ENCODE measurements around the gene MALSU1.

Gene MALSU1

DNA sequence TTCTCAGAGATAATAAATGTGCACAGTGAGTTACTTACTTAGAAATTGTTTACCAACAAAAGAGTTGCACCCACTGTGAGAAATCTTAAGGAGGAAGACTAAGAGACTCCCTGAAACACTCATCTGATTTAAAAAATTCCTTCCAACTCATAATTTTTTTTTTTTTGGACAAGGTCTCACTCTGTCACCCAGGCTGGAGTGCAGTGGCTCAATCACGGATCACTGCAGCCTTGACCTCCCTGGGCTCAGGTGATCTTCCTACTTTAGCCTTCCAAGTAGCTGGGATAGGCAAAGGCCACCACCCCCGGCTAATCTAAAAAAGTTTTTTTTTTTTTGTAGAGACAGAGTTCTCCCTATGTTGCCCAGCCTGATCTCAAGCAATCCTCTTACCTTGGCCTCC, 36.0 kb downstream of the MALSU1 start:
- DNase-seq (ENCODE audit: low read depth), result no peak

GRCh38 chr7:23335621-23336020, 36.5 kb downstream of the MALSU1 start:
- DNase-seq (ENCODE audit: low read depth), result no peak

DNA sequence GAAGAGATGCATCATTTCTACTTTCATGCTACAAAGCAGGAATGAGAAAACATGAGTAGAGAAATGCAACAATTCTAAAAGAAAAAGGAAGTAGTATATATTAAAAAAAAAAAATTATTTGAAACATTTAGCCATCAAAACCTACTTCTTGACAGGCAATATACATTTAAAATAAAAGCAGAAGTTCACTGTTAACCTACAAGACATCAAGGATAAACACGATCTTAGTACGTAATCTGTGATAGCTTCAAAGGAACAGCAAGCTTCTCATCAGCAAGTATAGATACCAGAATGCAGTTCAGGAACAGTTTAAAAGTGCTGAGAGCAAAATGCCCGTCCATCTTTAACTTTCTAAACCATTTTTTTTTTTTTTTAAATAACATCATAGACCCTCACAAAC, 36.9 kb downstream of the MALSU1 start:
- DNase-seq (ENCODE audit: low read depth), result no peak

DNA sequence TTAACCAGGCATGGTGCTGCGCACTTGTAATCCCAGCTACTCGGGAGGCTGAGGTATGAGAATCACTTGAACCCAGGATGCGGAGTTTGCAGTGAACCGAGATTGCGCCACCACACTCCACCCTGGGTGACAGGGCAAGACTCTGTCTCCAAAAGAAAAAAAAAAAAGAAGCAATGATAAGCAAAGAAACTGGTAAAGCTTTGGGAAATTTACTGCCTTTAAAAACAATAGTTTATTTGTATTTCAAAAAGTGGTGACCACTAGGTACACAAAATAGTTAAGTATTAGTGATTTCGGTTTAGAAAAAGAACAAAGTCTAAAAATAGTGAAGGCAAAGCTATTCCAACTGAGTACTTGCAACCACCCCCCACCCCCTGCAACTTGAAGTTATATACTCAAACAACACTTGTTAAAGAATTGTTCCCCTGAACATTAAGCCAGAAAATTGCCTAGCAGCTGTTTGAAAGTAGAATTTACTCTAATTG, 37.7 kb downstream of the MALSU1 start:
- no peak for DNase-seq (ENCODE audit: low read depth)

DNA sequence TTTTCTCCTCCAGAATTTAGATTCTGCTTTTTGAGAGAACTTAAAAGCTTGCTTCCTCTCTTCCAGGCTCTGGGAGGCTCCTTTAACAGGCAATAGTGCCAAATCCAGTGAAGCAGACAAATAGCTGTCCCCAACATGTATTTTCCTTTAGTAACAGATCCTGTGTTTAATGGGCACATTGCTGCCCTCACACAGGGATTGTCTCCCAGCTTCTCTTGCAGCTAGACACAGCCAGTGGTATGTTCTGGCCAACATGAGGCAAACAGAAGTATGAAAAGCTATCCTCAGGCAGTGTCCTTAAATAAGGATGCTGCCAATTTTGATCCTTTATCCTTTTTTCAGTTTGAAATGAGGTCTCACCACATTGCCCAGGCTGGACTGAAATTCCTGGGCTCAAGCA, 38.2 kb downstream of the MALSU1 start:
- no peak for DNase-seq (ENCODE audit: low read depth)

- no peak for DNase-seq (ENCODE audit: low read depth)
Measured at GRCh38 chr7:23338439-23338838, 39.3 kb downstream of the MALSU1 start.

- no peak for DNase-seq (ENCODE audit: low read depth)
Measured at GRCh38 chr7:23338863-23339262, 39.7 kb downstream of the MALSU1 start.

GRCh38 chr7:23341846-23342598, 42.9 kb downstream of the MALSU1 start:
- DNase-seq (ENCODE audit: low read depth), result no peak

DNA sequence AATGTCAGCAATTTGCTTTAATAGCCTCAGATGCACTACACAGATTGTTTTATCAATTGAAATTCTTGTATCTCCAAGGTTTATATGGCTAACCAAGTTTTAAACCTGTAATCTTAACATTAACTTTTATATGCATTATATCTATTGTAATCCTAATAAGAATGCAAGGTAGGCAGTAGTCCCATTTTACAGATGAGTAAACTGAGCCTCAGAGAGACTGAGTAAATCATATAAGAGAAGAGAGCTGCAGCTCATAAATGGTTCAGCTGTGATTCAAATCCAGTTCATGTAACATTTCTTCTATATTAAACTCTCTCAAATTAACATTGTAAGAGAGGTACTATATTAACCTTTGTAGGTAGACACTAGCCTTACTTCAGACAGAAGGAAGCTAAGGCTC, 44.0 kb downstream of the MALSU1 start:
- no peak for DNase-seq (ENCODE audit: low read depth)

DNA sequence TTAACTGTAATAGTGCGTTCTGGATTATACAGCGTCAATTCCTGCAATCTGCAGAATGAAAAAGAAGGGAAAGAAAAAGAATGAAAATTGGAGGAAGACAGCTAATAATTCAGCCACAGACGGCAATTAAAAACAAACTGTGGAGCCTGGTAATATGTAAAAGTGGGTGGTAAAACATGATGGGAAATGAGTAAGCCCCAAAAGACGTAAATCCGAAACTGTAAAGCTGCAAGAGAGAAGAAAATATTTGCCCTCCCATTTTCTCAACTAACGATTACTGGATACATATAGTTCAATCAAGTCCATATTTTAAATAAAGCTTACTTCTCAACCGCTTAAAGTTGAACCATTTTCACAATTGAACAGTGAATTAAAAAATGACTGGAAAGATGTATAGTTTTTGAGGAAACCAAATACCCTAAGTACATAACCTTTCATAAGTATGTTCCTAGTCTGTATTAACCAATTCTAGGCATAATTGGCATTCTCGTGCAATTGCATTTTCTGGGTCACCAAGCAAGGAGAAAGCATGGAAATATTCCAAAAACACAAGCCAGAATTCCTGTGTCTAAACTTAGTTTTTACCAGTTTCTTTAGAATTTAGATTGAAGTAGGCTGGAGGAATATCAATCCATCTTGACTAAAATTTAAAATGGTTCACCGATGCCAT, 44.8 kb downstream of the MALSU1 start:
- no peak for DNase-seq (ENCODE audit: low read depth)

DNA sequence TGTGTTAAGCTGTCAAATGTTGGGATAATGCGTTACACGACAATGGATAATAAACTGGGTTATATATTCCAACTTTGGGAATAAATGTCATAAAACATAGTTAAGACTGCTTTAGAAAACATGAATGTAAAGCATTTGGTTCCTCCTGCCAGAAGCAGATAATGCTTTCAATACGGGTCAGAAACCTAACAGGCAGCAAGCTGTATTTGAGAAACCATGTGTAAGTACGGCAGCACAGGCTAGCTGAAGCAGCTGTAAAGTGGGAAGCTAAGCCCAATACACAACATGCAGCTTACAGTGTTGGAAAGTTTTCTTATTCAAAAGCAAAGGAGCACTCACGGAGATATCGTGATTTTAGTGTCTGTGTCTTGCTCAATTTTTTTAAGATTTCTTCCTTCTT, 46.5 kb downstream of the MALSU1 start:
- no peak for DNase-seq (ENCODE audit: low read depth)

DNA sequence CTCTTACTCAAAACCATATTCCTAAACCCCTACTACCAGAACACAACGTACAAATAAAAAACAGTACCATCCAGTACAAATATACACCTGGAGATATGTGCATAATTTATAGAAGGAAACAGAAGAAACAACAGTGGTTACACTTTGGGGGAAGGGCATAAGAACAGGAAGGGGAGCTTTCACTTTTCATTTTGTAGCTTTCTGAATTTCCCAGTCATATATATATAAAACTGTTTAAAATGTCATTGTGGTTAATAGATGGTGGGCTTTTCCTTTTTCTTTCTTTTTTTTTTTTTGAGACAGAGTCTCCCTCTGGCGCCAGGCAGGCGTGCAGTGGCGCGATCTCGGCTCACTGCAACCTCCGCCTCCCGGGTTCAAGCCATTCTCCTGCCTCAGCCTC, 47.2 kb downstream of the MALSU1 start:
- no peak for DNase-seq (ENCODE audit: low read depth)

GRCh38 chr7:23347033-23347681, 48.0 kb downstream of the MALSU1 start:
- no peak for DNase-seq (ENCODE audit: low read depth)

DNA sequence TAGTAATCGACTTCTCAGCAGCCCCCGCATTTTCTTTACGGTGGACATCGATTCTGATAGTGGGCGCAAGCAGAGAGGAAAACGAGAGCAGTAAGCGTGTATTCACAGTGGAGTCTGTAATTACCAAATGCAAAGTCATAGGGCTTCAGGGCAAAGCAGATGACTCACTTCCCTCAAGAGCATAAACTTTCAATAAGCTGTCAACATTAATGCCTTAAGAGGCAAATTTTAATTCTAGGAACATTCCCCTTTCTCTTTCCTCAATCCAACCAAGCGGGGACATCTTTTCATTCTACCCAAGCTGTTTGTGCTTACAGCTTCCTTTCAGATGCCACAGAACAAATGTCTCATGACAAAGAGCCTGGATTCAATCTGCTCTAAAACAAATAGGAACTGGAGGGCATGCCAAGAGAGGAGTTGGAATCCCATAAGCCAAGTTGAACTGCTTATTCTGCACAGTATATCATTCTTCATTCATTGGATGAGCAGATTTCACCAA, 48.6 kb downstream of the MALSU1 start:
- peak; percentile 81 for DNase-seq (ENCODE audit: low read depth)

- peak; percentile 49 for DNase-seq (ENCODE audit: low read depth)
Measured at GRCh38 chr7:23349484-23350157, 50.5 kb downstream of the MALSU1 start.

DNA sequence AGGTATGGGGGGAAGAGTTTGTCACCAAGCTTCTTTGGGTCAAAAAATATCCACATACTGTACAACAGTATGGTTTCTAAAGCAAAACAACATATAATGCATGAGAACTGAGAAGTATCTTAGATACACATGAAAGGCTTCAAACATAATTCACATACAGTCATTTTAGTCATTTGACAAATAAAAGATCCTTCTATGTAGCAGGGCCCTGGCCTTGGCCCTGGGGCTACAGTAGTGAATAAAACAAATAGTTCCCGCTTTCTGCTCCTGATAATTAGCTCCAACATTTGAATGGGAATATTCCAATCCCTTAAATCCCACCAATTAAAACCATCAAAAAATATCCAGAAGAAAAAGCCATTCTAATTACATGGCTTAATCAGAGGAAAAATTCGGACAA, 51.3 kb downstream of the MALSU1 start:
- DNase-seq (ENCODE audit: low read depth), result no peak

DNA sequence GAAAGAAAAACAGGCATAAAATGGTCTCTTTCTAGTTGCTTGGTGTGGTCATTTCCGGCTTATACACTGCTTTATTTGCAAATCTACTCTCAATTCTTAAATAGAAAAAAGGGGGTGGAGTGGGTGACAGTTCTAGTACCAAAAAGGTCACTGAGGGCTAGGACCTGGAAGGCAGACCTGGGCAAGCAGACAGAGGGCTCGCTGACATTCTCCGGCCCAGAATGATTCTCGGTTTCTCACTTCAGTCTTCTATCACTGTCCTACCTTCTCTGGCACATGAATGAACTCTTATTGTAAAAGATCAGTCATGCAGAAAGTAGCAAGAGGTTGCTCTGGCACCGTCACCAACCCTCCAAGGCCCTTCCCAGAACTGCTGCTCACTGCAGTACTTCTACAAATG, 54.0 kb downstream of the MALSU1 start:
- DNase-seq (ENCODE audit: low read depth), result no peak

GRCh38 chr7:23356168-23356567, 57.0 kb downstream of the MALSU1 start:
- no peak for DNase-seq (ENCODE audit: low read depth)

DNA sequence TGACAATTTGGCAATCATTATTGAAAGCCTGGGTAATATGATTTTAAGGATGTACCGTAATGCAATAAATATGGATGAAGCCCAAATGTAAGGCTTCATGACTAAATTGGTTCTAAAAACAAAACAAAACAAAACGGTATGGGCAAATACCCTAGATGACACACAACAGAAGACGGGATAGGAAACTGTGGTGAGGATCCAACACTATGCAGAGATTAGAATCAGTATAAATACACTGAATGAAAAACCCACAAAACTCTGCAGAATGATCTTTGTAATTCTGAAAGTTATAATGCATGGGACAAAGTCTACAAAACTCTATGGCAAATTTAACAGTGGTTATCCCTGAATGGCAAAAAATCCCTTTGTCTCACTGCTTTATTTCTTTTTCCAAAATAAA, 57.6 kb downstream of the MALSU1 start:
- DNase-seq (ENCODE audit: low read depth), result no peak

DNA sequence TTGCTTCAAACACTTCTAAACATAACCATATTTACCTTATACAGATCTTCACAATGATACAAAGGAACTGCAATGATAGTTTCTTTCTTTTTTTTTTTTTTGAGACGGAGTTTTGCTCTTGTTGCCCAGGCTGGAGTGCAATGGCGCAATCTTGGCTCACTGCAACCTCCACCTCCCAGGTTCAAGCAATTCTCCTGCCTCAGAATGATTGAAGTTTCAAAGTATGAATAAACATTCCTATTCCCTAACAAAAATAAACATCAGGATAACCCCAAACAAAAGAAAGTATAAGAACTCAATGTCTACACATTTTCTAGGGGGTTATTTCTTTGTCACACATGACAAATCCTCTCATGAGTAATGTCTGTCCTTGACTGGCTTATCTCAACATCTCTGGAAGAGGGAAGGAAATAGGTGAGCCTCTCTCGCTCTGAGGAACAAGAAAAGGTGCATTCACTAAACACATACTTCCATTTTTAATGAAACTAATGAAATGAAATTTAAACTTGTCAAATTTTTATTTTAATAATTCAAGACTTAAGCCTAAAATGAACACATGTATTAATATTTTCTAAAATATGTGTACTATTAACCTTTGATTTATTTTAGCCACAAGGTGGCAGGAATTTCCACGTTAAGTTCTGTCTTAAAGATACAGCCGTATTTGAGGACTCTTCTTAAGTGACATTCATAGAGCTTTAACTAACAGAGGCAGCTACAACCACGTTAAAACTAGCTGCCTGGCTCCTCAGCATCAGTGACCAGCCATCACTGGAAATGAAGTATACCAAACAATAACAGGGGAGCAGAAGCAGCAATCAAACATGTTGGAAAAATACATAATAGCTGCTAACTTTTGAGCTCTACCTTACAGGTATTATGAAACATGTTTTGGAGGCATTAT, 58.3 kb downstream of the MALSU1 start:
- DNase-seq (ENCODE audit: low read depth), result no peak

DNA sequence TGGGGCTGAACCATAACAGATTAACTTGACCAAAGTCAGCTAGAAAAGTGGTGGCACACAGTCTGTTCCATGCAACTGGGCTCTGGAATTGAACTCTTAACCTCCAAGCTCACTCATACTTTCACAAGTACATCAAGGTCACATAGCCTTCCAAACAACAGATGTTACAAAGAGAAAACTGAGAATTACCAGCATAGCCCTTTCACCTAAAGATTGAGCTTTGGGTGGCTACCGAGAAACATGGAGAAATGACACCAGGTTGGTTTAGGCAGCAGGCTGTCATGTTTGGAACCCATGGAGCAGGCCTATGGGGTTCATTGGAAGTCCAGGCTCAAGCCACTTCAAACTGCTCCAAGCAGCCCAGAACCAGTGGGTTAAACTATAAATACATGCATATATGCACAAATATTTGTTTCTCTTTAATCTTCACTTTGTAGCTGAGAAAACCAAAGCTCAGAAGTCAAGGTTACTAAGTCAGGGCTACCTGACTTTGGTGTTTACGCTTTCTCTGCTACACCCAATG, 59.1 kb downstream of the MALSU1 start:
- DNase-seq (ENCODE audit: low read depth), result no peak

Measured in GM04503 (cell line).